Skin of body (tissue), 2 donors: ENCODE results near the gene SPANXA2. TPM values are rescaled to one million over a fixed set of nuclear protein-coding genes. Genes with fewer than 3 reads are reported as not detected.
"Not testable (repeated sequence)": the region's sequence is repeated elsewhere in the genome, so short reads cannot be mapped to it uniquely, and the experiment has no call there.

ENCODE experiments used
- DNase-seq: peaks from one replicate; lab custom pipeline; 2025; lab: John Stamatoyannopoulos, UW
- total RNA-seq: library from RNA; depleted of rRNA; stranded (reverse); fragments of >200 nt; gene quantifications from one replicate; pipeline ENCODE4 v1.2.3, GENCODE V29; 2014

The SPANXA2 gene
- total RNA-seq, result not detected

DNA sequence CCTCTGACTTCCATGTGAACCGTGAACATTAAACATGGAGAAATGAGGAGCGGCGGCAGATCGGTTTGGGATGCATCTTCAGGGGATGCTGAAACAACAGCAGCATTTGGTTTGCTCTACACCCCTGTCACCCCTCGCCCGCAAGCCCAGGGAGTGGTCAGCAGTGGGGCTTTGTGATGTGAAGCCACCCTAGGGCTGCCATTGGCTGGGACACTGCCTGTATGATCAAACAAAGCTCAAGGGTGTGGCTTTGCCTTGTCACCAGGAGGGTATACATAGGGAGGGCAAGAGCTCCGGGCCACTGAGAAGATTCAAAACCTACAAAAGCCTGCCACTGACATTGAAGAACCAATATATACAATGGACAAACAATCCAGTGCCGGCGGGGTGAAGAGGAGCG lies at the start of gene SPANXA2:
Gene SPANXA2 (plus strand): TSS at position 301 of the 400 bp plus-strand sequence. CDS start 60 bp downstream, at position 361.
- DNase-seq, result not testable (repeated sequence)

DNA sequence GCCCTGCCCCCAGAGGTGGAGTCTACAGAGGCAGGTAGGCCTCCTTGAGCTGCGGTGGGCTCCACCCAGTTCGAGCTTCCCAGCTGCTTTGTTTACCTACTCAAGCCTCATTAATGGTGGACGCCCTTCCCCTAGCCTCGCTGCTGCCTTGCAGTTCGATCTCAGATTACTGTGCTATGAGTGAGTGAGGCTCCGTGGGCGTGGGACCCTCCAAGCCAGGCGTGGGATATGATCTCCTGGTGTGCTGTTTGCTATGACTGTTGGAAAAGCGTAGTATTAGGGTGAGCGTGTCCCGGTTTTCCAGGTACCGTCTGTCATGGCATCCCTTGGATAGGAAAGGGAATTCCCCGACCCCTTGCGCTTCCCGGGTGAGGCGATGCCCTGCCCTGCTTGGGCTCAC lies 47.0 kb upstream of the SPANXA2 start:
- not testable (repeated sequence) for DNase-seq

GRCh38 chrX:141584638-141585037 lies 4.9 kb upstream of the SPANXA2 start, which contains the start of gene SPANXA1:
Gene SPANXA1 (minus strand): TSS chrX:141584738. CDS start chrX:141584678, 60 bp downstream.
- not testable (repeated sequence) for DNase-seq

DNA sequence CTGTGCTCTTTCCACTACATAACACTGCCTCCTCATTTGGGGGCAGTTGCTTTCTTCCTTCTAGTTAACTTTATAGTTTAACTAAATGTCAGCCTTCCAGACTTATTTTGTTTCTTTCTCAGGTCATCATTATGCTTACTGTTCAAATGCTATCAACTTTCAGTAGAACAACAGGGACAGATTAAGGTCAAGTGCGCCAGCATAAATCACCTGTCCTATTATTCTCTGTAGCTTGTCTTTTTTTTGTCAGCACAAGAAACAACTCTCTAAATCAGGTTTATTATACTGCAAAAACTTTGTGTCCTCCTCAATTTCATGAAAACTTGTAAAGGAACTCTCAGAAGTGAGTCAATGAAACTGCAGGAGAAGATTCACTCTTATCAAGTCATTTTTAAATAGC lies 19.6 kb downstream of the SPANXA2 start:
- DNase-seq, result no peak

DNA sequence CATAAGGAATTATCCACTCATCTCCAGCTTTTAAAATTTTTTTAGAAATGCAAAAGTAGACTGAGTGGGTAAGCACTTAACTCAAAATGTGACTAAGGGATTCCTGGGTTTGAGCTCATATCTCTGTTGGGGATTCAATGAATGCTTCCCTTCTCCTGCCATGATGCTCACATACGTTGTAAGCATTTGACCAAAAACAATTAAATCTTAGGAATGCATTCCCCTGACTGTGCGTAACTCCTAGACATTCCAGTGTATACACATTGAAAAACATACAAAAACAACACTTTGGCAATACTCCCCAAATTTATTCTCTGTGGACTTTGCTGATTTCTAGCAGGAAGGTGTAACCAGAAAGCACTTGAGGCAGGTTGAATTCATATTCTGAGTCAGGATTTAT lies 29.8 kb downstream of the SPANXA2 start:
- no peak for DNase-seq

DNA sequence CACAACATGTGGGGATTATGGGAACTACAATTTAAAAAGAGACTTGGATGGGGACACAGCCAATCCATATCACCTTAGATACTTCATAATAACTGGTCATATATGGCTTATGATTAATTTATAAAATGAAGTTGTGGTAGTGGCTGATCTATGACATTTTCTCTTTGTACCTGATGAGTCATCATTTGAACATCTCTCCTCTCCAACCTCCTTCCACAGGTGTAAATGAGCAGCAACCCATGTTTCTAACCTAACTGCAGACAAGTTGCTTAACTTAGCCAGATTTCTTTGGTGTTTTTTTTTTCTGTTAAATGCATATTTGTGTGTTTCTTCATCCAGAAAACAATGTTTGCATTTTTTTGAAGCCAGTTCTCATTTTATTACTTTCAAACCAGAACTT lies 42.6 kb downstream of the SPANXA2 start:
- DNase-seq, result no peak

- no peak for DNase-seq
Measured at GRCh38 chrX:141638550-141638949, 49.0 kb downstream of the SPANXA2 start.

Other genes starting within 250 kb of the SPANXA2 start
- not detected for gene SPANXA1, start 5.0 kb upstream of the SPANXA2 start, total RNA-seq
- gene SPANXD, start 109.0 kb downstream of the SPANXA2 start, total RNA-seq, result not detected
- not detected for gene MAGEC3, start 248.6 kb downstream of the SPANXA2 start, total RNA-seq